Mucosa of descending colon (tissue), 3 donors: Measurements from ENCODE around the gene TTLL1. TPM values are rescaled to one million over a fixed set of nuclear protein-coding genes. Genes with fewer than 3 reads are reported as not detected.

Experiments
- ATAC-seq: fragments of 200-7000 bp; cut with Tn5 transposase; one replicate; pipeline ENCODE4 v1.9.1; 2020; ENCODE audit warnings: mild to moderate bottlenecking, moderate library complexity
- DNase-seq, 3 donors: peaks; one replicate each; pipeline ENCODE4 v3.0.0-alpha.2; 2020
- H3K36me3 ChIP-seq: fragments of 200-600 bp; one replicate; pipeline ENCODE4 v1.8.0; 2021; ENCODE audit warnings: low read depth, mild to moderate bottlenecking
- H3K4me1 ChIP-seq: fragments of 200-600 bp; one replicate; pipeline ENCODE4 v1.8.0; 2021; ENCODE audit warnings: low read depth, mild to moderate bottlenecking
- H3K4me3 ChIP-seq: fragments of 200-600 bp; one replicate; pipeline ENCODE4 v1.8.0; 2021; ENCODE audit warnings: mild to moderate bottlenecking
- H3K9me3 ChIP-seq: fragments of 200-600 bp; one replicate; pipeline ENCODE4 v1.8.0; 2021; ENCODE audit warnings: mild to moderate bottlenecking
- intact Hi-C, 2 donors: fragments of 100-400 bp; cut with DNase I in 1 of 2; cut with micrococcal nuclease in 1 of 2; formaldehyde crosslinking; loops; one replicate each; pipeline versions ENCODE4 v1.11.0 to v1.11.1; 2022; cut with DNase I, micrococcal nuclease
- total RNA-seq, 3 donors: library from RNA; stranded (reverse); fragmentation: NEBNext Ultra II Directional in 2 of 3; extraction: Animal tissue kit (Norgen Biotek cat#: 25700) in 2 of 3; gene quantifications; one replicate each; pipeline versions ENCODE4 v1.2.1 to v1.2.4, GENCODE V29; 2021 to 2023
- TF ChIP-seq, protein P1 (sequence below): fragments of 200-600 bp; IDR thresholded peaks from one replicate; pipeline ENCODE4 v1.8.0; 2022; ENCODE audit warnings: antibody characterized with exemption, mild to moderate bottlenecking
- donor health status: DM: no; HTN: no; CAD: no; lungs with moderate emphysema.
- donor health status: DM: no; HTN: no; CAD: no.
- donor health status: DM: no; HTN: yes; CAD: no.

Gene TTLL1
- total RNA-seq, 3 donors from 2014 or later: 2.0 to 5.7 (median 3.4) TPM

DNA sequence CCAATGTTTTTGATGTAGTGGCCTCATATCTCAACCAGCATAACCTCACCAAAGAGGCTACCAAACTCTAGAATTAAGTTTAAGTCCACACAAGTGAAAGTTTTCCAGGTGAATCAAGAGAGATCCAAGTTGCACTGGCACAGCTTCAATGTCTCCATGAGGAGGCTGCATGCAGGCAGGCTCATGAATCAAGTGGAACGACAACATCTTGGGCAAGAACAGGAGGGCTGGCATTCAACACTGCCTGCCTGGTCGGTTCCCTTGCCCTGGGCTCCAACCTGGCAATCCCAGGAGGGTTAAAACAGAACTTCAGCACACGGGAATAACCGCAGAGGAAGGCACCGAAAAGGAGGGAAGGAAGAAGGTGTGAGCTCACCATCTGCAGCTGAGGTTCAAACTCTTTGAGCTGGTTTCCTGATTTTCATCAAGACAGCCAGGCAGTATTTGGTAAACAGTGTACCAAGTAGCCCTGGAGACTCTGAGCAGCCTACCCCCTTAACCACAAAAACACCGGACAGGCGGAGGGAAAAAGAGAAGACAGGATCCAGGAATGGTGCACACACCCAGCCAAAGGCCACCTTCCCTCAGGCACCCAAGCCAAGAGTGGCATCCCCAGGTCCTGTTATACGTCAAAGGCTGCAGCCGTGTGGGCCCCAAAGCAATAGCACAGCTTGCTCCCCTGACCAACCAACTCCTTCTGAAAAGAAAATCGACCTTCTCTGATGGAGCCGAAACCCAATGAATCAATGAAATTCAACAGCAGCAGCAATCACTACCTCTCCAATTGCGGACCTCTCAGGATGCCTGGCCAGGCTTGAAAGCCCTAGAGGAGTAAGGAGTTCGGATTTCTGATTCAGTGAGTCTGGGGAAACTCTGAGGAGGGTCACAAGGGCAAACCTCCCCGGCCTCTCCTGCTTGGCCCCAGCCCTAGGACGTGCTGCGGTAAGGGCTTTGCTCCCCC lies 75.6 kb downstream of the TTLL1 start:
- Histone ChIP-seq H3K4me3 (peak overlapping the region; percentile 61), H3K9me3 (no peaks in the 10 kb centered on the region), H3K36me3 (no peaks in the 10 kb centered on the region), H3K4me1 (peaks cover 52% of the 10 kb centered on the region)
- intact Hi-C loops: no loop called here
- ATAC-seq (peak; percentile 12), DNase-seq (peak in 2 of 3 donors; percentile 21 to 44)
- TF ChIP-seq, protein P1, sequence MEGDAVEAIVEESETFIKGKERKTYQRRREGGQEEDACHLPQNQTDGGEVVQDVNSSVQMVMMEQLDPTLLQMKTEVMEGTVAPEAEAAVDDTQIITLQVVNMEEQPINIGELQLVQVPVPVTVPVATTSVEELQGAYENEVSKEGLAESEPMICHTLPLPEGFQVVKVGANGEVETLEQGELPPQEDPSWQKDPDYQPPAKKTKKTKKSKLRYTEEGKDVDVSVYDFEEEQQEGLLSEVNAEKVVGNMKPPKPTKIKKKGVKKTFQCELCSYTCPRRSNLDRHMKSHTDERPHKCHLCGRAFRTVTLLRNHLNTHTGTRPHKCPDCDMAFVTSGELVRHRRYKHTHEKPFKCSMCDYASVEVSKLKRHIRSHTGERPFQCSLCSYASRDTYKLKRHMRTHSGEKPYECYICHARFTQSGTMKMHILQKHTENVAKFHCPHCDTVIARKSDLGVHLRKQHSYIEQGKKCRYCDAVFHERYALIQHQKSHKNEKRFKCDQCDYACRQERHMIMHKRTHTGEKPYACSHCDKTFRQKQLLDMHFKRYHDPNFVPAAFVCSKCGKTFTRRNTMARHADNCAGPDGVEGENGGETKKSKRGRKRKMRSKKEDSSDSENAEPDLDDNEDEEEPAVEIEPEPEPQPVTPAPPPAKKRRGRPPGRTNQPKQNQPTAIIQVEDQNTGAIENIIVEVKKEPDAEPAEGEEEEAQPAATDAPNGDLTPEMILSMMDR: no peak

DNA sequence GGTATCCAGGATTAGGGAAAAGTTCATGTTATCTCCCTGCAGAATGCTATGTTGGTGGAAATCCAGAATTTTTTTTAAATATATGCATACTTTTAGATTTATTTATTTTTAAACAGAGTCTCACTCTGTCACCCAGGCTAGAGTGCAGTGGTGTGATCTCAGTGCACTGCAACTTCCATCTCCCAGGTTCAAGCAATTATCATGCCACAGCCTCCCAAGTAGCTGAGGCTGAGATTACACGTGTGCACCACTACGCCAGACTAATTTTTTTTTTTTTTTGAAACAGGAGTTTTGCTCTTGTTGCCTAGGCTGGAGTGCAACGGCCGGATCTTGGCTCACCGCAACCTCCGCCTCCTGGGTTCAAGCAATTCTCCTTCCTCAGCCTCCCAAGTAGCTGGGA lies 76.8 kb downstream of the TTLL1 start:
- intact Hi-C loops: no loop called here
- peaks cover 49% of the 10 kb centered on the region for H3K4me1 ChIP-seq
- TF ChIP-seq, protein P1: no peak

DNA sequence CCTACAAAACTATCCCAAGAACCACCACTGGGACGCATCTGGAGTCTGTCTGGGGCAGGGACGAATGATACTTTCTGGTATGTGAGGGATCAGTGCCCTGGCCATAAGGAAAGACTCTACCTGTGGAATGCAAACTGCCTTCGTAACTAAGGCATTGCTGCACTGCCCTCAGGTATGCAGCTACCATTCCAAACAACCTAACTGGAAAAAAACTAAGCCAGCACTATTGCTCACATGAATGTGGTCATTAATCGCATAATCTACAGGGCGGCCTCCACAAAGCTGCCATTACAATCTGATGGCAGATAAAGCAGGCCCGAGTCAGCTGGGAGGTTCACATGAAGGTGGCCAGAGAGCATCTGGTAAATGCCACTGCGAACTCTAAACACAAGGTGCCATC lies 78.1 kb downstream of the TTLL1 start:
- TF ChIP-seq, protein P1: no peak
- no peak overlapping the region for H3K4me3 ChIP-seq
- ATAC-seq (no peak), DNase-seq (peak in 1 of 3 donors; percentile 14)
- H3K36me3 ChIP-seq: no peaks in the 10 kb centered on the region
- H3K9me3 ChIP-seq: no peaks in the 10 kb centered on the region
- peaks cover 52% of the 10 kb centered on the region for H3K4me1 ChIP-seq
- intact Hi-C loops: no loop called here

More for the DNA sequence above, 76.8 kb downstream of the TTLL1 start:
- ATAC-seq: no peak
- Histone ChIP-seq H3K36me3 (no peaks in the 10 kb centered on the region), H3K4me3 (no peak overlapping the region), H3K9me3 (no peaks in the 10 kb centered on the region)
- DNase-seq: no peak

DNA sequence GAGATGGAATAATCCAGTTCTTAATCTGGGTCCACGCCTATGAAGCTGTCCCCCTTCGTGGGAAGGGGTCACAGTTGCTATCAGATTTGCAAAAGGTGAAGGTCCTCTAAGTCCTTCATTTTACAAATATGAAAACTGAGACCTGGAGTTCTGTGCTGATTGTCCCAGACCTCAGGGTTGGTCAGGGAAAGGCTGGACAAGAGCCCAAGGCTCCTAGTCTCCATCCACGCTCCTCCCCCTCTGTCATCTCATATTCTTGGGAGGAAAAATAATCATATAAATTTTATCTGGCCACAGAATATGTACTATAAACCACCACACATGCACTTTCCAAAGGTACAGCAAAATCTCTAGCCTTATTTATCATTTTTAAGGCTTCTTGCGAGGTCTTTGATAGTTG lies 79.7 kb downstream of the TTLL1 start:
- TF ChIP-seq, protein P1: no peak
- Histone ChIP-seq H3K4me1 (peaks cover 57% of the 10 kb centered on the region), H3K4me3 (no peak overlapping the region), H3K36me3 (no peaks in the 10 kb centered on the region), H3K9me3 (no peaks in the 10 kb centered on the region)
- DNase-seq: no peak
- intact Hi-C loops: no loop called here
- no peak for ATAC-seq

DNA sequence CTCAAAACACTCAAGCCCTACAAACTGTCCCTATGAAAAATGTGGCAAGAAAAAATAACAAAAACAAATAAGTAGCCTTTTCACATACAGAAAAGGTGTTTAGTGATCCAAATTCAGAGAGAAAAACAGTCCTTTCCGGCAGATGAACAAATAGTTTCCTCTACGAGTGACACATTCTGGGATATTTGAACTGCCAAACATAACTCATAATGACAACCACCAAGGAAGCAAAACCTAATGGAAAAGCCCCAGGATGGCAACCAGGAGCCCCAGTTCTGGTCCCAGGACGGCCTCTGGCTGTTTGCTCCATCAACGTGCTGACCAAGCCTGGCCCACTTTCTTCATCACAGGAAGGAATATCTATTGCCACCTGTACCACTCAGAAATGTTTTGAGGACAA lies 80.3 kb downstream of the TTLL1 start:
- no peak for ATAC-seq
- Histone ChIP-seq H3K4me1 (peaks cover 62% of the 10 kb centered on the region), H3K36me3 (no peaks in the 10 kb centered on the region), H3K9me3 (no peaks in the 10 kb centered on the region), H3K4me3 (no peak overlapping the region)
- peak in 1 of 3 donors; percentile 34 for DNase-seq
- TF ChIP-seq, protein P1: no peak
- intact Hi-C loops: no loop called here
